GM12878 (cell line): Measurements from ENCODE around the gene PHYHIPL. TPM values are rescaled to one million over a fixed set of nuclear protein-coding genes. Genes with fewer than 3 reads are reported as not detected.

Source experiments
- ATAC-seq: fragments of 200-7000 bp; cut with Tn5 transposase; 3 replicates; pipeline ENCODE4 v1.9.1; 2020; ENCODE audit warnings: mild to moderate bottlenecking, moderate library complexity
- BruUV-seq: library from RNA; stranded (reverse); fragments of 400-500 nt; replicated peaks from 2 replicates; lab custom pipeline; 2021; lab: Mats Ljungman, UMichigan
- CTCF ChIA-PET: fragments of 300-600 bp; sonication (Branson Sonifier 250); formaldehyde crosslinking; extraction: SDS; loops from one replicate; lab custom pipeline; 2021; ENCODE audit warnings: inconsistent platforms; lab: Yijun Ruan, JAX
- POLR2A ChIA-PET: fragments of 350-600 bp; formaldehyde crosslinking; extraction: SDS; loops from one replicate; lab custom pipeline; 2021; ENCODE audit warnings: inconsistent platforms; lab: Charles Lee
- RAD21 ChIA-PET: fragments of 300-600 bp; sonication (Branson Sonifier 250); formaldehyde crosslinking; loops from one replicate; lab custom pipeline; 2023; ENCODE audit warnings: antibody characterized with exemption; ENCODE audit not compliant: unreplicated experiment; lab: Charles Lee
- SMC1A ChIA-PET: fragments of 300-600 bp; sonication (Branson Sonifier 250); formaldehyde crosslinking; loops from one replicate; lab custom pipeline; 2023; ENCODE audit not compliant: unreplicated experiment, uncharacterized antibody; lab: Charles Lee
- DNase-seq: peaks from one replicate; pipeline ENCODE4 v3.0.0-alpha.2; 2011; ENCODE audit warnings: low read depth, low spot score
- FAIRE-seq: peaks from 3 replicates; lab custom pipeline; 2011; peaks lifted over from hg19 to GRCh38; lab: Jason Lieb, UNC
- H2AFZ ChIP-seq: 2 replicates; pipeline ENCODE4 v1.6.0; 2011; ENCODE audit warnings: low read depth, low read length, control low read depth; ENCODE audit not compliant: control insufficient read depth
- H3K27ac ChIP-seq: 2 replicates; pipeline ENCODE4 v1.5.1; 2011; ENCODE audit warnings: control low read depth; ENCODE audit not compliant: control insufficient read depth, insufficient read depth
- H3K27me3 ChIP-seq, 2 experiments: replicated peaks in 1 of 2; 2 replicates each; pipeline versions ENCODE4 v1.6.0 to v1.6.1; 2011; ENCODE audit warnings: low read length in 1 of 2; ENCODE audit not compliant: control insufficient read depth in 2 of 2, insufficient read depth in 2 of 2
- H3K36me3 ChIP-seq, 2 experiments: 2 replicates each; pipeline ENCODE4 v1.5.1; 2011; ENCODE audit warnings: low read length in 1 of 2; ENCODE audit not compliant: control insufficient read depth in 2 of 2, insufficient read depth in 2 of 2
- H3K4me1 ChIP-seq: 2 replicates; pipeline ENCODE4 v1.6.1; 2011; ENCODE audit warnings: mild to moderate bottlenecking, low read length, moderate library complexity, mixed read lengths; ENCODE audit not compliant: control insufficient read depth, insufficient read depth
- H3K4me2 ChIP-seq: 2 replicates; pipeline ENCODE4 v1.6.0; 2011; ENCODE audit warnings: control low read depth; ENCODE audit not compliant: control insufficient read depth, insufficient read depth
- H3K4me3 ChIP-seq: fragments of 200-600 bp; sonication (generic); 2 replicates; pipeline ENCODE4 v1.5.1; 2016
- H3K79me2 ChIP-seq: 2 replicates; pipeline ENCODE4 v1.6.0; 2011; ENCODE audit warnings: low read length; ENCODE audit not compliant: control insufficient read depth, insufficient read depth
- H3K9ac ChIP-seq: 2 replicates; pipeline ENCODE4 v1.8.0; 2011; ENCODE audit warnings: low read length, control low read depth, mixed read lengths; ENCODE audit not compliant: control insufficient read depth, insufficient read depth
- H3K9me3 ChIP-seq: replicated peaks from 3 replicates; pipeline ENCODE4 v1.5.1; 2011; ENCODE audit warnings: mild to moderate bottlenecking, low read length; ENCODE audit not compliant: control insufficient read depth, insufficient read depth
- H4K20me1 ChIP-seq: 2 replicates; pipeline ENCODE4 v1.6.0; 2011; ENCODE audit not compliant: control insufficient read depth, insufficient read depth
- ASH2L ChIP-seq: fragments of 300-600, 200-600 bp; sonication (generic); IDR thresholded peaks from 2 replicates; pipeline ENCODE4 v1.6.1; 2017; ENCODE audit warnings: low read depth, mild to moderate bottlenecking, borderline replicate concordance
- ATF2 ChIP-seq: IDR thresholded peaks from 2 replicates; pipeline ENCODE4 v1.6.1; 2012; ENCODE audit warnings: low read length, inconsistent platforms
- BCL11A ChIP-seq: IDR thresholded peaks from 2 replicates; pipeline ENCODE4 v1.6.1; 2011; ENCODE audit warnings: low read depth, low read length
- BCLAF1 ChIP-seq: fragments of 450-650 bp; IDR thresholded peaks from 2 replicates; pipeline ENCODE4 v1.6.1; 2017; ENCODE audit warnings: antibody characterized with exemption, mild to moderate bottlenecking, moderate library complexity
- BHLHE40 ChIP-seq, 2 experiments: fragments of 450-650 bp in 1 of 2; IDR thresholded peaks; 2 replicates each; pipeline ENCODE4 v1.6.1; 2011 to 2017; ENCODE audit warnings: low read depth in 2 of 2, borderline replicate concordance in 1 of 2, improper control_type of control experiment in 1 of 2, low read length in 1 of 2, mild to moderate bottlenecking in 1 of 2
- BRCA1 ChIP-seq: IDR thresholded peaks from 2 replicates; pipeline ENCODE4 v1.6.1; 2011; ENCODE audit warnings: low read depth, low read length, improper control_type of control experiment
- CHD1 ChIP-seq: IDR thresholded peaks from 2 replicates; pipeline ENCODE4 v1.6.1; 2012; ENCODE audit warnings: low read depth, low read length, improper control_type of control experiment
- CREB1 ChIP-seq: IDR thresholded peaks from 2 replicates; pipeline ENCODE4 v1.6.1; 2012; ENCODE audit warnings: low read depth, mild to moderate bottlenecking, inconsistent platforms
- CREM ChIP-seq: IDR thresholded peaks from 2 replicates; pipeline ENCODE4 v1.6.1; 2014; ENCODE audit warnings: antibody characterized with exemption, low read depth
- FOXK2 ChIP-seq: fragments of 450-650 bp; IDR thresholded peaks from 2 replicates; pipeline ENCODE4 v1.6.1; 2017; ENCODE audit warnings: mild to moderate bottlenecking, moderate library complexity
- MYC ChIP-seq: IDR thresholded peaks from 2 replicates; pipeline ENCODE4 v1.6.1; 2011; ENCODE audit warnings: mild to moderate bottlenecking, low read length, moderate library complexity, inconsistent platforms; ENCODE audit not compliant: insufficient read depth, insufficient replicate concordance, insufficient read length, severe bottlenecking
- NFYA ChIP-seq: IDR thresholded peaks from 2 replicates; pipeline ENCODE4 v1.6.1; 2011; ENCODE audit warnings: low read depth, mild to moderate bottlenecking, low read length, improper control_type of control experiment, borderline replicate concordance
- PKNOX1 ChIP-seq: fragments of 450-650 bp; IDR thresholded peaks from 2 replicates; pipeline ENCODE4 v1.6.1; 2016; ENCODE audit warnings: mild to moderate bottlenecking
- POLR2A ChIP-seq: IDR thresholded peaks from 2 replicates; pipeline ENCODE4 v1.6.1; 2011; ENCODE audit warnings: low read depth, mild to moderate bottlenecking, low read length
- RBBP5 ChIP-seq: fragments of 200-600 bp; sonication (generic); conservative IDR thresholded peaks from 2 replicates; pipeline ENCODE4 v1.6.1; 2016
- RFX5 ChIP-seq: IDR thresholded peaks from 2 replicates; pipeline ENCODE4 v1.6.1; 2011; ENCODE audit warnings: low read depth, low read length, improper control_type of control experiment
- ZBTB33 ChIP-seq: fragments of 450-650 bp; IDR thresholded peaks from 2 replicates; pipeline ENCODE4 v1.6.1; 2017; ENCODE audit warnings: mild to moderate bottlenecking
- WGBS: methylation state at CpG from one replicate; pipeline ENCODE4 v1.1.6; 2016; ENCODE audit warnings: low lambda C conversion rate; ENCODE audit not compliant: insufficient replicate concordance, insufficient coverage; ENCODE audit errors: missing lambda C conversion rate; 5-methylcytosine and 5-hydroxymethylcytosine counted together
- in situ Hi-C: fragments of 300-500 bp; cut with MboI; formaldehyde crosslinking; loops from 9 replicates; pipeline ENCODE4 v1.14.3; 2018; ENCODE audit warnings: mixed read lengths
- intact Hi-C: fragments of 100-400 bp; cut with micrococcal nuclease; formaldehyde crosslinking; loops from one replicate; pipeline ENCODE4 v1.14.2; 2022; ENCODE audit not compliant: unreplicated experiment
- polyA plus RNA-seq, 11 experiments: library from polyadenylated mRNA; depleted of rRNA in 4 of 11; unstranded in 6 of 11; stranded (reverse) in 5 of 11; fragments of >200 nt; fragmentation: Nextera tagmentation in 4 of 11; fragmentation: Illumina TruSeq in 1 of 11; extraction: Ambion mirVana in 4 of 11; extraction: Trizol in 1 of 11; gene quantifications; 1 replicate in 1 of 11; 2 replicates in 10 of 11; pipeline versions ENCODE4 v1.2.1 to v1.2.3, GENCODE V29; 2011 to 2016; ENCODE audit warnings: inconsistent platforms in 2 of 11, missing spikeins in 2 of 11, low read depth in 1 of 11
- total RNA-seq, 4 experiments: library from RNA; depleted of rRNA in 3 of 4; stranded (reverse); fragments of >200 nt in 3 of 4; fragmentation: Illumina TruSeq in 1 of 4; extraction: Trizol in 1 of 4; gene quantifications; 2 replicates each; pipeline versions ENCODE4 v1.2.1 to v1.2.3, GENCODE V29; 2013 to 2021

Gene PHYHIPL
- total and polyA plus RNA-seq, 10 of the 15 experiments (the other 5 are each of a cell fraction or from before 2014, with no cell fraction given) = 0.06 to 0.40 (median 0.18) TPM; not detected in 2

GRCh38 chr10:59284118-59284975, 107.9 kb downstream of the PHYHIPL start:
- 30% methylated on average over 7 of the region's 7 CpGs for WGBS
- no peaks in the 10 kb centered on the region for H3K4me1 ChIP-seq
- H2AFZ ChIP-seq = no peak overlapping the region
- H3K27me3 ChIP-seq = no peaks in the 10 kb centered on the region; a peak in 1 of 4 replicates
- CTCF ChIA-PET = no interaction called here
- in situ Hi-C loops (no loop called here), intact Hi-C loops (no loop called here)
- POLR2A ChIA-PET = no interaction called here
- SMC1A ChIA-PET = no interaction called here
- no peak overlapping the region for H3K9ac ChIP-seq
- no peaks in the 10 kb centered on the region for H3K79me2 ChIP-seq
- H3K4me3 ChIP-seq = no peak overlapping the region
- no peak overlapping the region for H3K27ac ChIP-seq
- RAD21 ChIA-PET = no interaction called here
- H4K20me1 ChIP-seq = no peaks in the 10 kb centered on the region
- DNase-seq = no peak
- H3K36me3 ChIP-seq = no peaks in the 10 kb centered on the region
- no TSS peak for BruUV-seq
- H3K9me3 ChIP-seq = no peaks in the 10 kb centered on the region
- H3K4me2 ChIP-seq = no peak overlapping the region
- no peak for FAIRE-seq
- no peak for TF ChIP-seq MYC
- TF ChIP-seq FOXK2 = no peak
- no peak for TF ChIP-seq CREB1
- TF ChIP-seq ZBTB33 = no peak
- no peak for TF ChIP-seq NFYA
- no peak for TF ChIP-seq BRCA1
- TF ChIP-seq RBBP5 = no peak
- TF ChIP-seq RFX5 = no peak
- TF ChIP-seq ASH2L = no peak
- no peak for TF ChIP-seq PKNOX1
- TF ChIP-seq CHD1 = no peak
- no peak for TF ChIP-seq BCLAF1
- no peak for TF ChIP-seq BHLHE40 (IDR thresholded peaks at IDR 0.05; ENCODE audit: borderline replicate concordance in 1 of 2, low read depth in 2 of 2, low read length in 1 of 2)
- TF ChIP-seq BCL11A = no peak
- no peak for TF ChIP-seq ATF2
- no peak for TF ChIP-seq POLR2A
- no peak for TF ChIP-seq CREM
- no peak for ATAC-seq
